VCaP (cell line): ENCODE measurements around the gene GPAM.
"Not testable (repeated sequence)": the region's sequence is repeated elsewhere in the genome, so short reads cannot be mapped to it uniquely, and the experiment has no call there.

Experiments used
- H3K27ac ChIP-seq: fragments of 450-650 bp; 2 replicates; pipeline ENCODE4 v1.5.1; 2017
- CTCF ChIP-seq: fragments of 450-650 bp; conservative IDR thresholded peaks from 2 replicates; pipeline ENCODE4 v1.5.1; 2017; ENCODE audit warnings: mild to moderate bottlenecking, moderate library complexity

GPAM gene

GRCh38 chr10:112202561-112203241 lies 19.1 kb upstream of the GPAM start:
- no peak overlapping the region for H3K27ac ChIP-seq

GRCh38 chr10:112202076-112202475 lies 18.5 kb upstream of the GPAM start:
- no peak for TF ChIP-seq CTCF
- no peak overlapping the region for H3K27ac ChIP-seq

More at GRCh38 chr10:112202561-112203241, 19.1 kb upstream of the GPAM start:
- TF ChIP-seq CTCF, result no peak

GRCh38 chr10:112201334-112201733 lies 17.8 kb upstream of the GPAM start:
- H3K27ac ChIP-seq, result no peak overlapping the region

GRCh38 chr10:112200259-112200658 lies 16.7 kb upstream of the GPAM start:
- H3K27ac ChIP-seq, result not testable (repeated sequence)

More at GRCh38 chr10:112201334-112201733, 17.8 kb upstream of the GPAM start:
- no peak for TF ChIP-seq CTCF

GRCh38 chr10:112197662-112198061 lies 14.1 kb upstream of the GPAM start:
- not testable (repeated sequence) for H3K27ac ChIP-seq

GRCh38 chr10:112195224-112195623 lies 11.7 kb upstream of the GPAM start:
- H3K27ac ChIP-seq, result no peak overlapping the region
- no peak for TF ChIP-seq CTCF

- no peak for TF ChIP-seq CTCF
- no peak overlapping the region for H3K27ac ChIP-seq
These were observed 8.2 kb upstream of the GPAM start for GRCh38 chr10:112191791-112192190.

GRCh38 chr10:112191041-112191590 lies 7.6 kb upstream of the GPAM start:
- no peak overlapping the region for H3K27ac ChIP-seq
- TF ChIP-seq CTCF, result no peak
